Testis (tissue), 3 donors: ENCODE measurements around the gene TMEM201. TPM values are rescaled to one million over a fixed set of nuclear protein-coding genes. Genes with fewer than 3 reads are reported as not detected.

Experiments
- DNase-seq: peaks from one replicate; pipeline ENCODE4 v3.0.0-alpha.2; 2019
- H3K27ac ChIP-seq, 2 donors: fragments of 200-600 bp; sonication (generic); one replicate each; pipeline ENCODE4 v1.5.1; 2019
- H3K27me3 ChIP-seq: fragments of 200-600 bp; sonication (generic); one replicate; pipeline ENCODE4 v1.5.1; 2019
- H3K36me3 ChIP-seq: fragments of 200-600 bp; sonication (generic); one replicate; pipeline ENCODE4 v1.5.1; 2017; ENCODE audit warnings: low read depth; ENCODE audit errors: missing control alignments
- H3K4me1 ChIP-seq: fragments of 200-600 bp; sonication (generic); one replicate; pipeline ENCODE4 v1.5.1; 2019
- H3K4me3 ChIP-seq, 2 donors: fragments of 200-600 bp; sonication (generic); one replicate each; pipeline ENCODE4 v1.5.1; 2017 to 2019
- H3K9me3 ChIP-seq: fragments of 200-600 bp; sonication (generic); one replicate; pipeline ENCODE4 v1.5.1; 2017
- CTCF ChIP-seq, 3 experiments: fragments of 450-650 bp in 2 of 3; fragments of 200-600 bp in 1 of 3; sonication (generic) in 1 of 3; IDR thresholded peaks; one replicate each; pipeline ENCODE4 v1.5.1; 2016 to 2019; ENCODE audit warnings: antibody characterized with exemption in 3 of 3, mild to moderate bottlenecking in 2 of 3, moderate library complexity in 1 of 3
- POLR2A ChIP-seq: fragments of 450-650 bp; IDR thresholded peaks from one replicate; pipeline ENCODE4 v1.6.1; 2017; ENCODE audit warnings: antibody characterized with exemption, mild to moderate bottlenecking, moderate library complexity
- whole genome bisulfite sequencing, 2 donors: methylation state at CpG; one replicate each; pipeline ENCODE4 v1.1.5; 2018; 5-methylcytosine and 5-hydroxymethylcytosine counted together
- intact Hi-C: fragments of 100-400 bp; cut with DNase I; formaldehyde crosslinking; loops from one replicate; pipeline ENCODE4 v1.15.1; 2023; ENCODE audit warnings: low total_unique reads
- polyA plus RNA-seq: library from polyadenylated mRNA; stranded (reverse); fragments of 350-450 nt; fragmentation: Illumina TruSeq; extraction: RNeasy Lipid Tissue Mini Kit (QIAGEN cat#74804); gene quantifications from one replicate; pipeline ENCODE4 v1.2.3, GENCODE V29; 2014; ENCODE audit warnings: low read depth, low replicate concordance; ENCODE audit not compliant: insufficient read depth
- total RNA-seq, 2 donors: library from RNA; depleted of rRNA; stranded (reverse); fragments of >200 nt; gene quantifications; one replicate each; pipeline ENCODE4 v1.2.3, GENCODE V29; 2016

TMEM201 gene
- total and polyA plus RNA-seq, 3 donors from 2014 or later: 26.6 to 36.2 (median 35.8) TPM

GRCh38 chr1:9601942-9602793, 13.5 kb downstream of the TMEM201 start:
- intact Hi-C loops: no loop called here
- H3K4me3 ChIP-seq: no peak overlapping the region
- H3K4me1 ChIP-seq: peaks cover 4% of the 10 kb centered on the region
- H3K27ac ChIP-seq: no peak overlapping the region
- 91 to 98% methylated on average over 19 to 26 of the region's 26 CpGs for WGBS, 2 donors
- DNase-seq: no peak
- TF ChIP-seq CTCF (IDR thresholded peaks at IDR 0.05) (no peak), POLR2A (no peak)
- H3K27me3 ChIP-seq: no peaks in the 10 kb centered on the region
- H3K36me3 ChIP-seq: no peaks in the 10 kb centered on the region
- no peaks in the 10 kb centered on the region for H3K9me3 ChIP-seq

GRCh38 chr1:9602794-9603167, 14.1 kb downstream of the TMEM201 start:
- no peak for DNase-seq
- no peak overlapping the region for H3K27ac ChIP-seq
- no peak for TF ChIP-seq POLR2A
- no peak for TF ChIP-seq CTCF (IDR thresholded peaks at IDR 0.05)
- WGBS, 2 donors: 90 to 100% methylated on average over 2 to 9 of the region's 9 CpGs
- H3K36me3 ChIP-seq: no peaks in the 10 kb centered on the region
- H3K4me3 ChIP-seq: no peak overlapping the region
- H3K27me3 ChIP-seq: no peaks in the 10 kb centered on the region
- no peaks in the 10 kb centered on the region for H3K4me1 ChIP-seq
- intact Hi-C loops: no loop called here
- H3K9me3 ChIP-seq: no peaks in the 10 kb centered on the region

GRCh38 chr1:9603307-9603706, 14.6 kb downstream of the TMEM201 start:
- H3K4me1 ChIP-seq: no peaks in the 10 kb centered on the region
- no peak overlapping the region for H3K4me3 ChIP-seq
- whole genome bisulfite sequencing, 2 donors: 91% methylated on average over 14 of the region's 14 CpGs; no CpG with 5 or more reads in 1 of the 2 donors
- no peaks in the 10 kb centered on the region for H3K27me3 ChIP-seq
- TF ChIP-seq CTCF (IDR thresholded peaks at IDR 0.05): no peak
- no peak for TF ChIP-seq POLR2A
- H3K36me3 ChIP-seq: no peaks in the 10 kb centered on the region
- intact Hi-C loops: no loop called here
- DNase-seq: no peak
- H3K9me3 ChIP-seq: no peaks in the 10 kb centered on the region
- H3K27ac ChIP-seq: no peak overlapping the region

GRCh38 chr1:9603766-9604753, 15.3 kb downstream of the TMEM201 start:
- no peak for DNase-seq
- Histone ChIP-seq H3K36me3 (no peaks in the 10 kb centered on the region), H3K4me1 (no peaks in the 10 kb centered on the region), H3K27me3 (no peaks in the 10 kb centered on the region), H3K4me3 (no peak overlapping the region), H3K9me3 (no peaks in the 10 kb centered on the region), H3K27ac (no peak overlapping the region)
- 92 to 95% methylated on average over 39 to 41 of the region's 42 CpGs for WGBS, 2 donors
- TF ChIP-seq POLR2A: no peak
- TF ChIP-seq CTCF (IDR thresholded peaks at IDR 0.05): no peak
- intact Hi-C loops: no loop called here
